ENCODE data around the gene INTS7.
"Not testable (repeated sequence)": the region's sequence is repeated elsewhere in the genome, so short reads cannot be mapped to it uniquely, and the experiment has no call there.

INTS7 gene

DNA sequence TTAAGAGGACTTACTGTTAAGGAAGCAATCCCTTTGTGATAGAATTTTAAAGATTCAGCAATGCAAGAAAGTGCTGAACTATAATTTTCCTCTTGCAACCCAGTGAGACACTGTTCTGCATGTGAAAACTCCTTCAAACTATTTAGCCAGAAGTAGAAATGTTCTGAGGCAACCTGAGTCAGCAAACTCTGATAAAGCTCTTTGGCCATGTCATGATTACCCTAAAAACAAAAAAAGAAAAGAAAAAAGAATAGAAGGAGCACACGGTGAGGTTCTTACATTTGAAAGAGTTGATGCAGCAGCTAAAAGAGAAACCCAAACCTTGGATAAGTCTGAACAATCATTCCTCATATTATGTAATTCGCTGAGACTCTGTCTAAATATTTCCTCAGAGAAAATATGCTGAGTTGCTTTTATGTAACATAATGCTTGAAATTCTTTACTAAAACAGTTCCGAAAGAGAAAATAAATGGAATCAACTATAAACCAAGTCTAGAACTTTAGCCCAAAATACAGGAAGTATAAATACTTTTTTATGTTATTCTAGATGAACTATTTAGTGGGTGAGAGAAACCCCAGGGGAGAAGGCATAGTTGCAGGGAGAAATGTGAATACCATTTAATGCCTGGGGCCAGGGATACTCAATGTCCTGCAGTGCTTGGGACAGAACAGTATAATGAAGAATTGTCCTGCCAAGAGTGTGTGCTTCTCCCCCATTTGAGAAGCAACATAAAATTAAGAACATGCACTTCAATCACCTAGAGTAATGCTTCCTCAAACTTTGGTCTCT is 60.0 kb downstream of the INTS7 start:
- DNase-seq (ENCODE audit: low read depth), result no peak

DNA sequence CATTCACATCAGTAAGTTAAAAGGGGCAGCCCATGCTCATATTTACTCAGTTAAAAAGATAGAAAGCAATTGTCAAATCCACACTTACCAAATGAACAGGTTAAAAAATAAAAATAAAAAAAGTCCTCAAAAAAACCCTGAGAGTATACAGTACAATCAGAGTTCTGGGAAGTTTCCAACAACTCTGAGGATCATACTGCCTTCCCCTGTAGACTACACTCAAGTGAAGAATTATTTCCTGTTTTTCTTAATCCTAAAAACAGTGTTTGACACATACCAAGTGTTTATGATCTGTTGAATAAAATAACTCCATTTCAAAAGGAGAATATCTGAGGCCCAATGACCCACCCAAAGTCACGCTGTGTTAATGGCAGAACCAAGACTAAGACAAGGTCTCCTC is 61.8 kb downstream of the INTS7 start:
- DNase-seq (ENCODE audit: low read depth), result no peak

DNA sequence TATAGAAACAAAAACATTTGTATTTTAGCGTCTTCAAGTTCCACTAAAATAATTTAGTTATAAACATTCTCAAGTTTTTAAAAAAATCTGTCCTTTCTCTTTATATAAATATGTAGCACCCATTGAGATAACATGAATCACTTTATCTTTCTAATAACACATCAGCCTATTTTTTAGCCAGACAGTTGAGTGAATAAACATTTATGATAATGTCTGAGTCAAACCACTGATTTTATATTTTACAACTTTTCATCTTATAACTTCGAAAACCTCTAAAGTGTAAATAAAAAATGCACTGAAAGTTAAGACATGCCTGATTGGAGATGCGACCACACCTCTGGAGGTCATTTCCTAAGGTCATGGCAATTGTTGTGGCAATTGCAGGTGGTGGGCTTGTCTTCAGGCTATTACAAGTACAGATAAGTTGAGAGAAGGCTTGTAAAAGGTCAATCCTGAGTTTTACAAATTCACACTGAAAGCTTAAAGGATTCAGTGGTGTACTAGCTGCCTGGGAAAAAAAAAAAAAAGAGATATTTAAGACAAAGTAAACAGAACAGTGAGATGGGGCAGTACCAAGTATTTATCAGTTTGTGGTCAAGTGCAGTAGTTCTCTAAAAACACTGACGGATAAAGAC is 67.0 kb downstream of the INTS7 start:
- DNase-seq (ENCODE audit: low read depth), result no peak

DNA sequence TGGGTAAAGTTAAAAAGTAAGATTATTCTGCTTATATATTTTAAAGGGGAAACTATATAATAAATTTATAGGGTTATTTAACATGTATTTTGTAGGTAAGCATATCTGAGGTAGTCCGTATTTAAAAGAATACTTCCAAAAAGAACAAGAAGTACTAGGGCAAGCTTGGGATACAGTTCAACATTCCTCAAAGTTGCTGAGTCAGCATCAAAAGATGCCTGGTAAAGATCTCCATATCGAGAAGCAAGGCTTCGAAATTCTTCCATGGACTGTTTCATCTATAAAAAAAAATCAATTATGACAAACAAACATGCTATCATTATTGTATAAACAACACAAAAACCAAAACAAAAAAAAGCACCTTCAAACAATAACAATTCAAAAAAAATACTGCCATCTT is 67.7 kb downstream of the INTS7 start:
- DNase-seq (ENCODE audit: low read depth), result no peak

DNA sequence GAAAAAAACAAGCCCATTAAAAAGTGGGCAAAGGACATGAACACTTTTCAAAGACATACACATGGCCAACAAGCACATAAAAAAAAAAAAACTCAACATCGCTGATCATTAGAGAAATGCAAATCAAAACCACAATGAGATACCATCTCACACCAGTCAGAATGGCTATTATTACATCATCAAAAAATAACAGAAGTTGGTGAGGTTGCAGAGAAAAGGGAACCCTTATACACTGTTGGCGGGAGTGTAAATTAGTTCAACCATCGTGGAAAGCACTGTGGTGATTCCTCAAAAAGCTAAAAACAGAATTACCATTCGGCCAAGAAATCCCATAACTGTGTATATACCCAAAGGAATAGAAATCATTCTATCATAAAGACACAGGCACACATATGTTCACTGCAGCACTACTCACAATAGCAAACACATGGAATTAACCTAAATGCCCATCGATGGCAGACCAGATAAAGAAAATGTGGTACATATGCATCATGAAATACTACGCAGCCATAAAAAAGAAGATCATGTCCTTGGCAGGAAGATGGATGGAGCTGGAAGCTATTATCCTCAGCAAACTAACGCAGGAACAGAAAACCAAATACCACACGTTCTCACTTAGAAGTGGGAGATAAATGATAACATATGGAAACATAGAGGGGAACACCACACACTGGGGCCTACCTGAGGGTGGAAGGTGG is 70.1 kb downstream of the INTS7 start:
- DNase-seq (ENCODE audit: low read depth), result no peak

DNA sequence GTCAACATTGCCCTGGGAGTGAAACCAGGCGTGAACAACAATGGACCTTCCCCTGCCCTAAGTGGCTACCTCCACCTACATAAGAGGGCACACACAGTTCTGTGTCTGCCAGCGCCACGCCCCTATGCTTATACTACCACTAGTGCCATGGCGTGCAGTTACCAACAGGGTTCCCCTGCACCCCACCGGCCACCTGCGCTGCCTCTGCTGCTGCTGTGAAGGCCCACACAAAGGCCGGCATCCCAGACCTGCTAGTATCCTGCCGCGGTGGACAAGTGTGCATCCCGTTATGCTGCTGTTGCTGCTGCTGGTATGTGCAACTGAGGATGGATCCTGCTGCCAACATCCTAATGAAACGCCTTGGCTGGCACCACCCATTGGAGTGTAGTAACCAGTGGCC is 75.7 kb downstream of the INTS7 start:
- no peak for DNase-seq (ENCODE audit: low read depth)

DNA sequence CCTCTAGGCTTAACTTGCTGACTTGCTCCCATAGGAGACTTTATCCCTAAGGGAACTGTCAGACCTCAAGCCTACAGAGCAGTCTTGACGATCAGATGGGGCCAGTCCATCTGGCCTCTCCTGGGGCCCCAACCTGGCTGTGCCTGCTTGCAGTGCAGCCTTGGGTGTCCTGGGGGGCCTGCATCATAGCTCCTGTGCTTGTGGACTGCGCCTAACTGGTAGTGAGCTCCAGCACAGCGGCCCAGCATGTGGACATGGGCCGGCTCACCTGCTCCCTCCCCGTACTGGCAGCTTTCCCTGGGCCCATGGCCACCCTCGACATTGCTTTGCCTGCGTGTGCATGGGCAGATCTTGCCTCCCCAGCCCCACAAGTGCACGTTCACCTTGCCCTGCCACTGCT is 76.1 kb downstream of the INTS7 start:
- no peak for DNase-seq (ENCODE audit: low read depth)

DNA sequence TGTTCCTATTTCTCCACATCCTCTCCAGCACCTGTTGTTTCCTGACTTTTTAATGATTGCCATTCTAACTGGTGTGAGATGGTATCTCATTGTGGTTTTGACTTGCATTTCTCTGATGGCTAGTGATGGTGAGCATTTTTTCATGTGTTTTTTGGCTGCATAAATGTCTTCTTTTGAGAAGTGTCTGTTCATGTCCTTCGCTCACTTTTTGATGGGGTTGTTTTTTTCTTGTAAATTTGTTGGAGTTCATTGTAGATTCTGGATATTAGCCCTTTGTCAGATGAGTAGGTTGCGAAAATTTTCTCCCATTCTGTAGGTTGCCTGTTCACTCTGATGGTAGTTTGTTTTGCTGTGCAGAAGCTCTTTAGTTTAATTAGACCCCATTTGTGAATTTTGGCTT is 81.3 kb downstream of the INTS7 start:
- DNase-seq (ENCODE audit: low read depth), result not testable (repeated sequence)

DNA sequence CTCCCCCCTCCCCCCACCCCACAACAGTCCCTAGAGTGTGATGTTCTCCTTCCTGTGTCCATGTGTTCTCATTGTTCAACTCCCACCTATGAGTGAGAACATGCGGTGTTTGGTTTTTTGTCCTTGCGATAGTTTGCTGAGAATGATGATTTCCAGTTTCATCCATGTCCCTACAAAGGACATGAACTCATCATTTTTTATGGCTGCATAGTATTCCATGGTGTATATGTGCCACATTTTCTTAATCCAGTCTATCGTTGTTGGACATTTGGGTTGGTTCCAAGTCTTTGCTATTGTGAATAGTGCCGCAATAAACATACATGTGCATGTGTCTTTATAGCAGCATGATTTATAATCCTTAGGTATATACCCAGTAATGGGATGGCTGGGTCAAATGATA is 81.8 kb downstream of the INTS7 start:
- DNase-seq (ENCODE audit: low read depth), result not testable (repeated sequence)

DNA sequence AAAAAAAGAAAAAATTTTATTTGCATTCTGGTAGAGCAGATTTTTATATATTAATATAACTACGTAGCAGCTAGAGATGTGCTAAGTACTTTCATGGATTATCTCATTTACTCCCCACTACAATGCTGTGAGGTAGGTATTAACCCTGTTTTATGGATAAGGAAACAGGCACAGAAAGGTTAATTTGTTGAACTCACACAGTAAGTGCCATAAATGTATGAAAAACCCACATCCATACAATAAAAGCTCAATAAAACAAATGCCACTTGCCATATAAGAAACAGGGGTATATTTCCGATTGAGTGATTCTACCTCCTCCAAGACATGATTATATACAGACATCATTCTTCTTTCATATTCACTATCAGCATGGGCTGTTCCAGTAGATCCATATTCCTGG is 83.1 kb downstream of the INTS7 start:
- DNase-seq (ENCODE audit: low read depth), result no peak

DNA sequence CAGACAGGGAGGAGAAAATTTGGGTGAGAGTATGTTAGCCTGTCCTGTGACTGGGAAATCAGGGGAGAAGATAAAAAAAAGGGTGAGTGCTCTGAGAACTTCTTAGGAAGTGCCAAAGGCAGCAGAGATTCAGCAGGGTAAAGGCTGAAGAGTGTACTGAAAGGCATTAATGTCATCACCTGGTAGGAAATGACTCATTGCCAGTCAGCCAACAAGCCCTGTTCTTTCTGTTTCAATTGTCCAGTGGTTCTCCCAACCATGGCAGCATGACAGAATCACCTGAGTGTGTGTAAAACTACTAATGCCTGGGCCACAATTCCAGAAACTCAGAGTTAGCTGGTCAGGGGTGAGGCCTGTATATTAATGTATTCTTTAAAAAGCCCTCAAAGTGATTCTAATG is 83.5 kb downstream of the INTS7 start:
- no peak for DNase-seq (ENCODE audit: low read depth)

DNA sequence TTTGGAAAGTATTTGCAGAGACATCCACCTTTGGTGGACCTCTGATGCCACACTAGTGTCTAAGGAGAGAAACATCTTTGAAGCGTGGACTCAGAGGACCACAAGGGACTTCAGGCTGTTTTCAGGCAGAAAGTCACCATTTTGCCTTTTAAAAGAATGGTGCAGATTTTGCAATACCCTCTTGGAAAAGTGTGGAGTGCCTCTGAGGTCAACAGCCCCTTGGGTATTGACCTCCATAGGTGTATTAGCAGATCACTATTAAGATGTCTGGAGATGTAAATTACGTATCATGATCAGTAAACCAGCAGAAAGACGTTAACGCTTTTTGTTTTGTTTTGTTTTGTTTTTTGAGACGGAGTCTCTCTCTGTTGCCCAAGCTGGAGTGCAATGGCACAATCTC is 87.0 kb downstream of the INTS7 start:
- DNase-seq (ENCODE audit: low read depth), result no peak

DNA sequence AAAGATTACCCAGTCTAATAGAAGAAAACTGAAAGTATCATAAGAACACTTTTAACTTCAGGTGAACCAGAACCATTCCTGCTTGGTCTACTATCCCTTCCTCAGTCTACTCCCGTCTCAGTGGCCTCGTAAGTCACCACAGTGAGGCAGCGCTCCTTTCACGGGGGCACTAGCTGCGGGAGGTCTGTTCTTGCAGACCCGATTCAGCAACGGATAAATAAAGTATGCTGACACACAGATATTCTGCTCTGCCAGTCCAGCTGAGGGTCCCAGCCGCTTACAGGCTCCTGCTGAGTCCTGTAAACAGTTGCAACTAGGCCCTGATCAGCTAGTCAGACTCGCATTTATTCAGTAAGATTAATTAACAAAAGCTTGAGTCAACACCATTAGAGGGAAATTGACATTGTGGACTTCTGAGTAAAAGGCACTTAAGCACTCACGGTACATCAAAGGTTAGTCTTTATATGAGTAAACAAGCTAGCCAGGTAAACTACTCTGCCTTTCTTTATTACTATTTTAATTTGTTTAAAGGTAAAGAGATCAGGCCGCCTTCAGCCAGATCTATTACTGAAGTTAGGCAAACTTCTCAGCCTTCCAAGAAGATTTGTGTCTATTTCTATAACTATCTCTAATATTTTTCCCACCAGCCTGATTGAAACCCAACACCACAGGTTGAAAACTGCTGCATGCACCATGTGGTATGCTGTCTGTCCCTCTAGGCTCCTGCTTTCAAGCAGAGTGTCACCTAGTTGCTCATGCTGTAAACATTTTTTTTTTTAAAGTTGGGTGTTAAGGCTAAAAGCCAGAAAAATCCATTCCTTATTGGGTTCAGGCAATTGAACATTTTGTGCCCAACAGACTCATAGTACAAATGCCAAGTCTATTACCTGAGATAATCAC is 87.7 kb downstream of the INTS7 start:
- DNase-seq (ENCODE audit: low read depth), result no peak

DNA sequence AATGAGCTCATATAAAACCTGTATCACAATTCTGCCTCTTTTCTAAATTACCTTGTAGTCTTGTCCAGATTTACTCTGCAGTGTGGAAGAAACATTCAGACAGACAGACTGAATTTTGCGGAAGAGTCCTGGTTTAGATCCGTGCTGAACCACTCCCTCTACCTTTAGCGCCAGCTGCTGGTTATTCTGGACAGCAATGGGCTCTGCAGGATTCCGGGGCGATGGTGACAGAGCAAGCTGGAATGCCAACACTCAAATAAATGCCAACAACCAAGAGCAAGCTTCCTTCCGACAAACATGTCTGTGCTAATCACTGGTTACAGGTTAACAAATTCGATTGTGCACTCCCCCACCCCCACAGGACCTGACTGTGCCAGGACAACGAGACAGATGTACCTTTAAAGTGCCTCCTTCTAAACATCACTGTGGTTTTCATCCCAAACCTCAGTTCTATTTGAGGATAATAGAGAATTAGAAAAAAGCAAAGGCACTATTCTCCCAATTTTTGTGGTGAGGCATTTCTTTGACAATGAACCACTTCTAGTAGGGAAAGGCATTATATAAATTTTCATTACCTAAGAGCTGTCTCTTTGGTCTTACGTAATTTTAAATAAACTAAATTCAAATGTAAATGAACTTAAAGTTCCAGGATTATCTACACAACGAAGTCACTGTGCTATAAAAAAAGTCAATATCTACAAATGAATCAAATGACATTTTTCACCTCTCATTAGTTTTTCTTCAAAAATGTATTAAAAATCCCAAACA is 90.4 kb downstream of the INTS7 start:
- no peak for DNase-seq (ENCODE audit: low read depth)

DNA sequence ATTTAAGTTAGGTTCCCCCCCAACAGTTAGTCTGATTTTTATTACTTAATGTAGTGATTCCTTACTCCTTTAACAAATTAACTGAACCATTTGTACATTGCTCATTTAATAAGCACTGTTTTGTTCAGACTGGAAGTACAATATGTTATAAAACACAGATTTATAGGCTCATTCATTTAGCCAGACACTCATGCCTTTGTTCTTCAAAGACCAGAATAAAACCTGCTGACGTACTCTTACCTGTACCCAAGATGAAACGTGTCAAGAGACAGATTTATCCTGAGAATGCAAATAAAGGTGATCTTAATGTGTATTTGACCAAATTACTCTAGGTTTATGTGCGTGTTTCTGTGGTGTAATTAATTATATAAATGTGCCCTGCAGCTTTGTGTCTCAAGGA is 92.8 kb downstream of the INTS7 start:
- no peak for DNase-seq (ENCODE audit: low read depth)

DNA sequence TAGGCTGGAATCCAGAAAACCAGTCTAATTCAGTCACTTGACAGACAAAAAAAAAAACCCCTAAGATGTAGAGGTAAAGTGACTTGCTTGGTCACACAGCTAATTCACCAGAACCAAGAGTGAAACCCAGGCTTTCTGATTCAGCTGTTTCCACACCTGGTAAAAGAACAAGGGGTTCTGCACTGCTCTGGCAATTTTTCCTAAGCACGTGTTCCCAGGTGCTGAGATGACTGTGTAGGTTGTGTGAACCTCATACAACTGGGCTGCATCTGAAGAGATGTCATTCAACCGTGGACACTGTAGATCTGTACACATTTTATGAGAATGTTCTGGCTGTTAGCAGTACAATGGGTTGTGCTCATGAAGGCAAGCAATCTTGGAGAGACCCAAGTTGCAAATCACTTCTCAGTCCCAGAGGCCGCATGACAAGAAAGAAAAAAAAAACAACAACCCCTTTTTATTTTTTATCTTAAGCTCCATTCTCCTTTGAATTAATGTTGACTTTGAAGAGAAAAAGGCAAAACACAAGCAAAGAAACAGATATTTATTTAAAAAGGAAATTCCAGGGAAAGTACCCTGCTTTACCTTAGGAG is 95.4 kb downstream of the INTS7 start:
- DNase-seq (ENCODE audit: low read depth), result no peak

DNA sequence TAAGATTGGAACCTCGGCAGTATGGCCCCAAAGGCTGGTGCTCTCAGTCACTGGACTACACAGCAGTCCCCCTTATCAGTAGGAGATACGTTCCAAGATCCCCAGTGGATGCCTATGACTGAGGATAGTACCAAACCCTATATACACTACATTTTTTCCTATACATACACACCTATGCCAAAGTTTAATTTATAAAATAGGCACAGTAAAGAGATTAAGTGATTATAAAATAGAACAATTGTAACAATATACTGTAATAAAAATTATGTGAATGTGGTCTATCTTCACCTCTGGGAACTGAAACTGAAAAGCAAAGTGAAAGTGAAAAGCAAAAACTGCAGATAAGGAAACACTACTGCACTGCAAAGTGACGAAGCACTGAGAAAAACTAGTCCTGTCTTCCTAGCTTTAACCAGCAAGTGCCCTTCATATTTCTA is 96.8 kb downstream of the INTS7 start:
- no peak for DNase-seq (ENCODE audit: low read depth)

DNA sequence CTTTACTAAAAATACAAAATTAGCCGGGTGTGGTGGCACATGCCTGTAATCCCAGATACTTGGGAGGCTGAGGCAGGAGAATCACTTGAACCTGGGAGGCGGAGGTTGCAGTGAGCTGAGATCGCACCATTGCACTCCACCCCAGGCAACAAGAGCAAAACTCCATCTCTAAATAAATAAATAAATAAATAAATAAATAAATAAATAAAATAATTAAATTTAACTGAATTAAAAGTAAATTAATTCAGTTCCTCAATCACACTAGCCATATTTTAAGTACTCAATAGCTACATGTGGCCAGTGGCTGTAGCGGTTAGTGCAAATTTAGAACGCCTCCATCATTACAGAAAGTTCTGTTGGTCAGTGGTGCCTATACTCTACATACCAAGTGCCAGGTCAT is 97.9 kb downstream of the INTS7 start:
- DNase-seq (ENCODE audit: low read depth), result not testable (repeated sequence)

DNA sequence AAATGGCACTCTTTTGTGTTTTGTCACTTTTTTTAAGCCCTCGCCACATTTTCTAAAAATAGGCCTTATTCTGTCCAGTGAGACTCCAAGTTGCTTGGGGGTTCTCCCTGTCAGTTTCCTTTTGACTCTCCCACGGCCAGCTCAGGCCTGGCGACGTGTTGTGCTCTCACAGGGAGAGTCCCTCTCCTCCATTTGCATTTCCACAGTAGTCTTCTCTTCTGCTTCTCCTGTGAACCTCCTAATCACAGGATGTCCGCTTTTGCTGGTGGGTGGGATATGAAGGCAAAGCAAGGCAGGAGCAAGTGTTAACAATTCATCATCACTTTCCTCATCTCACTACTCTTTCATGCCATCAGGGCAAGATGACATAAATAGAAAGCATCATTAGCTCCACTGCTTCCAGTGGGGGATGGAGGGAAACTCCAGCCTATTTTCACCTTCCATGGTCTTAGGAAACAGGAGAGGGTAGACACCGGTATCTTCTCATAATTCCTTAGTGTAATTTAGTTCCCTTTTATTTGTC is 99.8 kb downstream of the INTS7 start:
- no peak for DNase-seq (ENCODE audit: low read depth)

DNA sequence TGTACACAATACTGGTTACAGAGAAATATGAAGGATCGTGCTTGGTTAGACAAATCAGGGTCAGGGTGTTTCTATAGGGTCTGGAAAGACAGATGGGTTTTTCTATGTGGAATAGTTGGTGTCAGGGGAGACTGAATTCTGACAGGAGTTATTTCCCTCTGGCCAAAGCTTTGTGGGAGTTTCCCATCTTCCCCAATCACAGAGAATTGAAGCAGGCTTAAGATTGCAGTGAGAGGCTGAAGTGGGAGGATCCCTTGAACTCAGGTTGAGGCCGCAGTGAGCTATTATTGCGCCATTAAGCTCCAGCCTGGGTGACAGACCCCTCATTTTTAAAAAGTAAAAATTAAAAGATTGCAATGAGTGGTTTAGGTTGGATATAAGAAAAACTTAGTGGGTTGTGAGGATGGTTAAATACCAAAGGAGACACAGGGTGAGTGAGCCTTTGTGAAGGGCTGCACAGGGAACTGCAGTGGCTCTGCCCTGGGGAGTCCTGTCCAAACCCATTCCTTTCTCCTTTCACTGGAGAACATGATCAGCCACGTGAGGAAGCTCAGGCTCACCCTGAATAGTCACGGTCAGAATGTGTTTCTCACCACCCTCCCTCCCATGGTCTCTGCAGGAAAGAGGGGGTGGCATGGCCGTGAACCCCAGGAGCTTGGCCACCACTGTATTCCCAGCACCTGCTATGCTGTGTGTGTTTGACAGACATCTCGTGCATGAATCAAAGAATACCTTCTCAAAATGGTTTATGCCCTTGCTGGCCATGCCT is 101.2 kb downstream of the INTS7 start:
- DNase-seq (ENCODE audit: low read depth), result no peak
